ENCODE results near the gene SNX30. TPM values are rescaled to one million over a fixed set of nuclear protein-coding genes. Genes with fewer than 3 reads are reported as not detected.

The SNX30 gene
- total and polyA plus RNA-seq, 12 donors: 0.88 to 7.2 (median 3.8) TPM

GRCh38 chr9:112866662-112867274, 116.2 kb downstream of the SNX30 start:
- no peak for TF ChIP-seq CTCF (IDR thresholded peaks at IDR 0.05)
- Histone ChIP-seq H3K4me3 (no peak overlapping the region), H3K9me3 (no peaks in the 10 kb centered on the region), H3K36me3 (peaks cover 0 to 33% (median 0%) of the 10 kb centered on the region in 9 donors), H3K27ac (no peak overlapping the region), H3K27me3 (no peaks in the 10 kb centered on the region), H3K4me1 (peaks cover 0 to 39% (median 4%) of the 10 kb centered on the region in 9 donors)
- WGBS, 2 donors: 89 to 94% methylated on average over 1 of the region's 1 CpG
- intact Hi-C loops (cut with DNase I): loop anchor here in 1 of 10 donors (10.0 kb wide), 1 partner anchor 1118 kb away; no protein-coding TSS in a partner anchor
- DNase-seq: no peak
- ATAC-seq: no peak

GRCh38 chr9:112867275-112867991, 116.9 kb downstream of the SNX30 start:
- no peak for TF ChIP-seq CTCF (IDR thresholded peaks at IDR 0.05)
- H3K4me1 ChIP-seq: peaks cover 0 to 32% (median 0%) of the 10 kb centered on the region in 9 donors
- intact Hi-C loops (cut with DNase I): loop anchor here in 1 of 10 donors (10.0 kb wide), 1 partner anchor 1117 kb away; no protein-coding TSS in a partner anchor
- 57 to 79% methylated on average over 3 of the region's 3 CpGs for WGBS, 2 donors
- DNase-seq: no peak
- H3K36me3 ChIP-seq: peaks cover 0 to 33% (median 0%) of the 10 kb centered on the region in 9 donors
- no peaks in the 10 kb centered on the region for H3K9me3 ChIP-seq
- ATAC-seq: peak in 2 of 8 donors; percentile 27 to 68
- H3K27me3 ChIP-seq: no peaks in the 10 kb centered on the region
- H3K4me3 ChIP-seq: no peak overlapping the region
- peak overlapping the region in 1 of 10 donors; percentile 68 for H3K27ac ChIP-seq

GRCh38 chr9:112868461-112868860, 117.9 kb downstream of the SNX30 start:
- TF ChIP-seq CTCF (IDR thresholded peaks at IDR 0.05): no peak
- DNase-seq: no peak
- intact Hi-C loops (cut with DNase I): loop anchor here in 1 of 10 donors (10.0 kb wide), 1 partner anchor 1116 kb away; no protein-coding TSS in a partner anchor

GRCh38 chr9:112869041-112869529, 118.5 kb downstream of the SNX30 start:
- H3K4me3 ChIP-seq: no peak overlapping the region
- H3K27ac ChIP-seq: no peak overlapping the region
- intact Hi-C loops (cut with DNase I): loop anchor here in 1 of 10 donors (10.0 kb wide), 1 partner anchor 1116 kb away; no protein-coding TSS in a partner anchor
- ATAC-seq (no peak), DNase-seq (no peak)
- TF ChIP-seq CTCF (IDR thresholded peaks at IDR 0.05): no peak
- peaks cover 0 to 33% (median 0%) of the 10 kb centered on the region in 9 donors for H3K36me3 ChIP-seq
- H3K27me3 ChIP-seq: no peaks in the 10 kb centered on the region
- H3K9me3 ChIP-seq: no peaks in the 10 kb centered on the region
- H3K4me1 ChIP-seq: peaks cover 0 to 17% (median 0%) of the 10 kb centered on the region in 9 donors
- WGBS, 2 donors: 65 to 72% methylated on average over 8 of the region's 8 CpGs

More at GRCh38 chr9:112868461-112868860, 117.9 kb downstream of the SNX30 start:
- H3K36me3 ChIP-seq: peaks cover 0 to 33% (median 0%) of the 10 kb centered on the region in 9 donors
- 84 to 89% methylated on average over 10 of the region's 10 CpGs for WGBS, 2 donors
- peak overlapping the region in 1 of 10 donors; percentile 68 for H3K27ac ChIP-seq
- peaks cover 0 to 23% (median 0%) of the 10 kb centered on the region in 9 donors for H3K4me1 ChIP-seq
- H3K9me3 ChIP-seq: no peaks in the 10 kb centered on the region
- no peak for ATAC-seq
- H3K27me3 ChIP-seq: no peaks in the 10 kb centered on the region
- H3K4me3 ChIP-seq: no peak overlapping the region

All from heart right ventricle (tissue), 16 donors.